ENCODE data around the gene THOC2. TPM values are rescaled to one million over a fixed set of nuclear protein-coding genes. Genes with fewer than 3 reads are reported as not detected.

The THOC2 gene
- total RNA-seq, 1 donor from 2014 or later, result 91.1 TPM

DNA sequence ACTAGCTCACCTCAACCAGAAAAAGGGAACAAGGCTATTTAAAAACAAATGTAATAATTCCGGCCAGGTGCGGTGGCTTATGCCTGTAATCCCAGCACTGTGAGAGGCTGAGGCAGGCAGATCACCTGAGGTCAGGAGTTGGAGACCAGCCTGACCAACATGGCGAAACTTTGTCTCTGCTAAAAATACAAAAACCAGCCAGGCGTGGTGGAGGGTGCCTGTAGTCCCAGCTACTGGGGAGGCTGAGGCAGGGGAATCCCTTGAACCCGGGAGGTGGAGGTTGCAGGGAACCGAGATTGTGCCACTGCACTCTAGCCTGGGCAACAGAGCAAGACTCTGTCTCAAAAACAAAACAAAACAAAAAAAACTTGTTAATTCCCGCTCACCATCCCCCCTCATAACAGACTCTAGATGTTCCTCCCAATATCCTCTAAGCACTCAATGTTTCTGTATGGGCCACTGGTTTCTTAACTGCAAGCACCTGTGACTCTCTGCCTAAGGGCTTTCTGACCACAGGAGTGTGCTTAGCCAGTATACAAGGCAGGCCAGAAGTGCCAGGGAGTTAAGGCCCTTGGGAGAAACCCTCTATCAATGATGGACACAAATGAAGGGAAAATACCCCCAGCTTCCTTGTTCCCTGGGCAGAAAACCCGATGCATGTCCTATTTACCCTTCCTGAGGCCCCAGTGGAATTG, 21.0 kb upstream of the THOC2 start:
- no peak overlapping the region for H3K27ac Mint-ChIP-seq (ENCODE audit: unreplicated experiment)
- H3K9me3 Mint-ChIP-seq, result peaks cover 7% of the 10 kb centered on the region
- no peaks in the 10 kb centered on the region for H3K27me3 Mint-ChIP-seq (ENCODE audit: low read depth)
- DNase-seq (ENCODE audit: low read depth, low spot score), result no peak
- H3K4me1 Mint-ChIP-seq, result no peaks in the 10 kb centered on the region
- no peak for TF ChIP-seq CTCF (conservative IDR thresholded peaks at IDR 0.05)
- no peaks in the 10 kb centered on the region for H3K36me3 Mint-ChIP-seq (ENCODE audit: low read depth)
- no peak overlapping the region for H3K4me3 Mint-ChIP-seq

DNA sequence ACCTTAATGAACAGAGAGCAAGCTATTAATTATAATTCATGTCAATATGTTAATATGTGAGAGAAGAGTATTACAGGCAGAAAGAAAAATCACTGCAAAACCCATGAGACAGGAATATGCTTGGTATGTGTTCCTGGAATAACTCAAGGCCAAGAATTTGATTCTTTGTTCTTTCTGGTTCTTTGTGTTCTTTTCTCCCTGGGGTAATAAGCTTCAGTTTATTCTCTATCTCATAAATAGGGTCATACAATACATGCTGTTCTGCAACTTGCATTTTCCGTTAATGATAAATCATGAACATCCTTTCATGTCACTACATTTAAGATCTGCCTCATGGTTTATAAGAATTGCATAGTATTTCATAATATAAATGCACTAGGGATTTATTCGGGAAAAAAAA, 16.8 kb upstream of the THOC2 start:
- Mint-ChIP-seq H3K27me3 (ENCODE audit: low read depth) (no peaks in the 10 kb centered on the region), H3K9me3 (peaks cover 4% of the 10 kb centered on the region), H3K36me3 (ENCODE audit: low read depth) (no peaks in the 10 kb centered on the region), H3K4me1 (no peaks in the 10 kb centered on the region), H3K4me3 (no peak overlapping the region), H3K27ac (ENCODE audit: unreplicated experiment) (no peak overlapping the region)
- no peak for DNase-seq (ENCODE audit: low read depth, low spot score)
- no peak for TF ChIP-seq CTCF (conservative IDR thresholded peaks at IDR 0.05)

- no peaks in the 10 kb centered on the region for H3K27me3 Mint-ChIP-seq (ENCODE audit: low read depth)
- H3K4me3 Mint-ChIP-seq, result no peak overlapping the region
- H3K4me1 Mint-ChIP-seq, result no peaks in the 10 kb centered on the region
- H3K36me3 Mint-ChIP-seq (ENCODE audit: low read depth), result no peaks in the 10 kb centered on the region
- TF ChIP-seq CTCF (conservative IDR thresholded peaks at IDR 0.05), result no peak
- DNase-seq (ENCODE audit: low read depth, low spot score), result no peak
- peaks cover 4% of the 10 kb centered on the region for H3K9me3 Mint-ChIP-seq
- H3K27ac Mint-ChIP-seq (ENCODE audit: unreplicated experiment), result no peak overlapping the region
Measured at GRCh38 chrX:123745511-123745910, 12.7 kb upstream of the THOC2 start.

- no peak overlapping the region for H3K4me3 Mint-ChIP-seq
- H3K27me3 Mint-ChIP-seq (ENCODE audit: low read depth), result no peaks in the 10 kb centered on the region
- peaks cover 4% of the 10 kb centered on the region for H3K9me3 Mint-ChIP-seq
- no peak overlapping the region for H3K27ac Mint-ChIP-seq (ENCODE audit: unreplicated experiment)
- no peaks in the 10 kb centered on the region for H3K4me1 Mint-ChIP-seq
- TF ChIP-seq CTCF (conservative IDR thresholded peaks at IDR 0.05), result no peak
- DNase-seq (ENCODE audit: low read depth, low spot score), result no peak
- no peaks in the 10 kb centered on the region for H3K36me3 Mint-ChIP-seq (ENCODE audit: low read depth)
Measured at GRCh38 chrX:123743312-123743711, 10.5 kb upstream of the THOC2 start.

- no peak overlapping the region for H3K27ac Mint-ChIP-seq (ENCODE audit: unreplicated experiment)
- H3K9me3 Mint-ChIP-seq, result peaks cover 4% of the 10 kb centered on the region
Measured at GRCh38 chrX:123742440-123742839, 9.6 kb upstream of the THOC2 start.

More at GRCh38 chrX:123742440-123742839, 9.6 kb upstream of the THOC2 start:
- DNase-seq (ENCODE audit: low read depth, low spot score), result no peak
- Mint-ChIP-seq H3K27me3 (ENCODE audit: low read depth) (no peaks in the 10 kb centered on the region), H3K36me3 (ENCODE audit: low read depth) (no peaks in the 10 kb centered on the region), H3K4me3 (no peak overlapping the region), H3K4me1 (no peaks in the 10 kb centered on the region)
- TF ChIP-seq CTCF (conservative IDR thresholded peaks at IDR 0.05), result no peak
